Gastrocnemius medialis (tissue), 4 donors: Measurements from ENCODE around the gene HLTF. TPM values are rescaled to one million over a fixed set of nuclear protein-coding genes. Genes with fewer than 3 reads are reported as not detected.

Experiments used
- ATAC-seq, 2 donors: fragments of 150-250 bp; one replicate each; pipeline ENCODE4 v1.9.1; 2016
- DNase-seq, 2 donors: peaks; one replicate each; pipeline ENCODE4 v3.0.0-alpha.2; 2019
- H3K27ac ChIP-seq, 4 donors: fragments of 200-600 bp; sonication (generic); 1 replicate in 1 of 4; 2 replicates in 3 of 4; pipeline ENCODE4 v1.5.1; 2016 to 2018; ENCODE audit warnings: mild to moderate bottlenecking in 2 of 4, moderate library complexity in 1 of 4
- H3K27me3 ChIP-seq, 3 donors: fragments of 200-600 bp; sonication (generic) in 2 of 3; 1 replicate in 1 of 3; 2 replicates in 2 of 3; pipeline versions ENCODE4 v1.5.1 to v1.6.0; 2016 to 2019; ENCODE audit warnings: mild to moderate bottlenecking in 1 of 3, moderate library complexity in 1 of 3
- H3K36me3 ChIP-seq, 2 donors: fragments of 200-600 bp; sonication (generic) in 1 of 2; one replicate each; pipeline ENCODE4 v1.5.1; 2017 to 2018
- H3K4me1 ChIP-seq, 2 donors: fragments of 200-600 bp; sonication (generic) in 1 of 2; one replicate each; pipeline ENCODE4 v1.5.1; 2016 to 2017; ENCODE audit warnings: mild to moderate bottlenecking in 2 of 2
- H3K4me3 ChIP-seq, 4 donors: fragments of 200-600 bp; sonication (generic) in 3 of 4; 1 replicate in 1 of 4; 2 replicates in 3 of 4; pipeline ENCODE4 v1.5.1; 2016 to 2019; ENCODE audit warnings: mild to moderate bottlenecking in 2 of 4
- H3K9me3 ChIP-seq, 3 donors: fragments of 200-600 bp; sonication (generic) in 2 of 3; 1 replicate in 1 of 3; 2 replicates in 2 of 3; pipeline ENCODE4 v1.5.1; 2016 to 2019
- CTCF ChIP-seq, 5 experiments: fragments of 450-650 bp in 3 of 5; fragments of 200-600 bp in 2 of 5; sonication (generic) in 2 of 5; IDR thresholded peaks in 4 of 5; conservative IDR thresholded peaks in 1 of 5; 1 replicate in 4 of 5; 2 replicates in 1 of 5; pipeline ENCODE4 v1.5.1; 2016 to 2019; ENCODE audit warnings: antibody characterized with exemption in 5 of 5, mild to moderate bottlenecking in 3 of 5, moderate library complexity in 3 of 5
- POLR2A ChIP-seq, 2 donors: fragments of 450-650 bp; IDR thresholded peaks; one replicate each; pipeline ENCODE4 v1.6.1; 2017; ENCODE audit warnings: antibody characterized with exemption in 2 of 2, mild to moderate bottlenecking in 2 of 2, moderate library complexity in 2 of 2
- in situ Hi-C, 4 donors: fragments of 200-750 bp; cut with MboI; loops; one replicate each; pipeline versions ENCODE4 v1.15.0 to v1.8.0; 2017; ENCODE audit warnings: low sequenced_read_pairs in 4 of 4
- intact Hi-C: fragments of 100-400 bp; cut with DNase I; formaldehyde crosslinking; loops from one replicate; pipeline ENCODE4 v1.15.1; 2023; ENCODE audit warnings: low total_unique reads
- total RNA-seq, 4 donors: library from RNA; depleted of rRNA; stranded (reverse); fragments of >200 nt; gene quantifications; one replicate each; pipeline versions ENCODE4 v1.1.0 to v1.2.3, GENCODE V29; 2016

The HLTF gene
- total RNA-seq, 4 donors from 2014 or later: 2.8 to 11.0 (median 5.9) TPM

GRCh38 chr3:149080011-149080698 is 6.2 kb downstream of the HLTF start:
- no peak overlapping the region for H3K4me3 ChIP-seq
- no peak for TF ChIP-seq CTCF (IDR thresholded peaks at IDR 0.05 in 4 of 5, conservative IDR thresholded peaks at IDR 0.05 in 1 of 5)
- no peak for TF ChIP-seq POLR2A (IDR thresholded peaks at IDR 0.05)
- H3K27ac ChIP-seq: no peak overlapping the region
- no peak for ATAC-seq
- H3K9me3 ChIP-seq: no peaks in the 10 kb centered on the region
- in situ Hi-C loops (no loop called here), intact Hi-C loops (loop anchor here (10.0 kb wide), 1 partner anchor 125 kb away; no protein-coding TSS in a partner anchor)
- no peak for DNase-seq
- H3K36me3 ChIP-seq: no peaks in the 10 kb centered on the region
- H3K4me1 ChIP-seq: peaks cover 4 to 5% of the 10 kb centered on the region in 2 donors
- H3K27me3 ChIP-seq: no peaks in the 10 kb centered on the region

GRCh38 chr3:149077628-149078027 is 8.7 kb downstream of the HLTF start:
- TF ChIP-seq CTCF (IDR thresholded peaks at IDR 0.05 in 4 of 5, conservative IDR thresholded peaks at IDR 0.05 in 1 of 5) (no peak), POLR2A (IDR thresholded peaks at IDR 0.05) (no peak)
- H3K4me3 ChIP-seq: no peak overlapping the region
- DNase-seq (no peak), ATAC-seq (no peak)
- peaks cover 0 to 6% of the 10 kb centered on the region in 2 donors for H3K36me3 ChIP-seq
- no peak overlapping the region for H3K27ac ChIP-seq
- no peaks in the 10 kb centered on the region for H3K4me1 ChIP-seq
- H3K9me3 ChIP-seq: no peaks in the 10 kb centered on the region
- in situ Hi-C loops (no loop called here), intact Hi-C loops (no loop called here)
- no peaks in the 10 kb centered on the region for H3K27me3 ChIP-seq

- no peaks in the 10 kb centered on the region for H3K27me3 ChIP-seq
- no peak overlapping the region for H3K27ac ChIP-seq
- peaks cover 0 to 15% of the 10 kb centered on the region in 2 donors for H3K36me3 ChIP-seq
- TF ChIP-seq CTCF (IDR thresholded peaks at IDR 0.05 in 4 of 5, conservative IDR thresholded peaks at IDR 0.05 in 1 of 5) (no peak), POLR2A (IDR thresholded peaks at IDR 0.05) (no peak)
- H3K4me1 ChIP-seq: no peaks in the 10 kb centered on the region
- in situ Hi-C loops (no loop called here), intact Hi-C loops (no loop called here)
- no peak for ATAC-seq
- H3K4me3 ChIP-seq: no peak overlapping the region
- no peaks in the 10 kb centered on the region for H3K9me3 ChIP-seq
- DNase-seq: no peak
Measured at GRCh38 chr3:149067883-149068282, 18.4 kb downstream of the HLTF start.

GRCh38 chr3:149061776-149062175 is 24.6 kb downstream of the HLTF start:
- in situ Hi-C loops (no loop called here), intact Hi-C loops (no loop called here)
- Histone ChIP-seq H3K27me3 (no peaks in the 10 kb centered on the region), H3K4me3 (no peak overlapping the region), H3K36me3 (peaks cover 0 to 6% of the 10 kb centered on the region in 2 donors), H3K4me1 (no peaks in the 10 kb centered on the region), H3K27ac (no peak overlapping the region), H3K9me3 (no peaks in the 10 kb centered on the region)
- no peak for TF ChIP-seq POLR2A (IDR thresholded peaks at IDR 0.05)
- TF ChIP-seq CTCF (IDR thresholded peaks at IDR 0.05 in 4 of 5, conservative IDR thresholded peaks at IDR 0.05 in 1 of 5): no peak
- ATAC-seq: no peak
- no peak for DNase-seq

GRCh38 chr3:149058602-149059001 is 27.7 kb downstream of the HLTF start:
- ATAC-seq (no peak), DNase-seq (no peak)
- H3K36me3 ChIP-seq: peaks cover 0 to 13% of the 10 kb centered on the region in 2 donors
- H3K27ac ChIP-seq: no peak overlapping the region
- H3K9me3 ChIP-seq: no peaks in the 10 kb centered on the region
- intact Hi-C loops: no loop called here
- H3K27me3 ChIP-seq: no peaks in the 10 kb centered on the region
- in situ Hi-C loops: no loop called here
- H3K4me3 ChIP-seq: no peak overlapping the region
- no peak for TF ChIP-seq CTCF (IDR thresholded peaks at IDR 0.05 in 4 of 5, conservative IDR thresholded peaks at IDR 0.05 in 1 of 5)
- TF ChIP-seq POLR2A (IDR thresholded peaks at IDR 0.05): no peak
- H3K4me1 ChIP-seq: no peaks in the 10 kb centered on the region
